22Rv1 (cell line): ENCODE results near the gene FIGLA.
"Not testable (repeated sequence)": the region's sequence is repeated elsewhere in the genome, so short reads cannot be mapped to it uniquely, and the experiment has no call there.

ENCODE experiments used
- H3K27ac ChIP-seq: fragments of 450-650 bp; 2 replicates; pipeline ENCODE4 v1.5.1; 2017
- CTCF ChIP-seq: fragments of 450-650 bp; IDR thresholded peaks from 2 replicates; pipeline ENCODE4 v1.5.1; 2017; ENCODE audit warnings: mild to moderate bottlenecking
- ZFX ChIP-seq: fragments of 450-650 bp; IDR thresholded peaks from 2 replicates; pipeline ENCODE4 v1.6.1; 2017; ENCODE audit warnings: antibody characterized with exemption, borderline replicate concordance

The FIGLA gene

GRCh38 chr2:70807102-70807827, 16.8 kb upstream of the FIGLA start:
- TF ChIP-seq CTCF = no peak
- TF ChIP-seq ZFX = no peak
- H3K27ac ChIP-seq = no peak overlapping the region

GRCh38 chr2:70806620-70807019, 16.2 kb upstream of the FIGLA start:
- no peak for TF ChIP-seq CTCF
- no peak overlapping the region for H3K27ac ChIP-seq

- no peak overlapping the region for H3K27ac ChIP-seq
- no peak for TF ChIP-seq CTCF
- no peak for TF ChIP-seq ZFX
Measured at GRCh38 chr2:70806013-70806412, 15.6 kb upstream of the FIGLA start.

GRCh38 chr2:70801607-70802263, 11.3 kb upstream of the FIGLA start:
- H3K27ac ChIP-seq = no peak overlapping the region
- TF ChIP-seq ZFX (no peak), CTCF (no peak)

- TF ChIP-seq CTCF = no peak
- no peak overlapping the region for H3K27ac ChIP-seq
Measured at GRCh38 chr2:70799706-70800105, 9.3 kb upstream of the FIGLA start.

- not testable (repeated sequence) for H3K27ac ChIP-seq
Measured at GRCh38 chr2:70797996-70798395, 7.6 kb upstream of the FIGLA start.

- no peak overlapping the region for H3K27ac ChIP-seq
- no peak for TF ChIP-seq ZFX
- no peak for TF ChIP-seq CTCF
Measured at GRCh38 chr2:70797506-70797905, 7.1 kb upstream of the FIGLA start.

GRCh38 chr2:70796262-70796661, 5.8 kb upstream of the FIGLA start:
- no peak for TF ChIP-seq CTCF
- TF ChIP-seq ZFX = no peak

More at GRCh38 chr2:70796262-70796661, 5.8 kb upstream of the FIGLA start:
- no peak overlapping the region for H3K27ac ChIP-seq
